Skeletal muscle tissue (tissue), 4 donors: ENCODE measurements around the gene USB1. TPM values are rescaled to one million over a fixed set of nuclear protein-coding genes. Genes with fewer than 3 reads are reported as not detected.
"Not testable (repeated sequence)": the region's sequence is repeated elsewhere in the genome, so short reads cannot be mapped to it uniquely, and the experiment has no call there.

Experiments used
- H3K27ac ChIP-seq: one replicate; pipeline ENCODE4 v1.7.0; 2013; ENCODE audit warnings: mild to moderate bottlenecking, low read depth, low read length, inconsistent platforms
- H3K27me3 ChIP-seq, 3 donors: one replicate each; pipeline ENCODE4 v1.7.0; 2013; ENCODE audit warnings: low read length in 3 of 3; ENCODE audit not compliant: control insufficient read depth in 3 of 3, insufficient read depth in 3 of 3
- H3K36me3 ChIP-seq, 3 donors: one replicate each; pipeline ENCODE4 v1.7.0; 2013; ENCODE audit warnings: low read length in 3 of 3; ENCODE audit not compliant: control insufficient read depth in 3 of 3, insufficient read depth in 3 of 3
- H3K4me1 ChIP-seq, 3 donors: one replicate each; pipeline ENCODE4 v1.7.0; 2013; ENCODE audit warnings: low read length in 3 of 3, mild to moderate bottlenecking in 3 of 3; ENCODE audit not compliant: control insufficient read depth in 3 of 3, insufficient read depth in 3 of 3
- H3K4me3 ChIP-seq, 3 donors: one replicate each; pipeline ENCODE4 v1.7.0; 2013; ENCODE audit warnings: low read length in 3 of 3
- H3K9ac ChIP-seq, 3 donors: one replicate each; pipeline ENCODE4 v1.7.0; 2013; ENCODE audit warnings: low read length in 3 of 3, mild to moderate bottlenecking in 3 of 3, moderate library complexity in 2 of 3, low read depth in 1 of 3
- H3K9me3 ChIP-seq, 3 donors: one replicate each; pipeline ENCODE4 v1.7.0; 2013; ENCODE audit warnings: low read length in 3 of 3; ENCODE audit not compliant: control insufficient read depth in 3 of 3
- total RNA-seq: library from RNA; depleted of rRNA; stranded (reverse); fragments of >200 nt; gene quantifications from one replicate; pipeline ENCODE4 v1.2.3, GENCODE V29; 2014
- donor health status: Osteomylitis.

The USB1 gene
- total RNA-seq, 1 donor from 2014 or later, result 2.1 TPM

DNA sequence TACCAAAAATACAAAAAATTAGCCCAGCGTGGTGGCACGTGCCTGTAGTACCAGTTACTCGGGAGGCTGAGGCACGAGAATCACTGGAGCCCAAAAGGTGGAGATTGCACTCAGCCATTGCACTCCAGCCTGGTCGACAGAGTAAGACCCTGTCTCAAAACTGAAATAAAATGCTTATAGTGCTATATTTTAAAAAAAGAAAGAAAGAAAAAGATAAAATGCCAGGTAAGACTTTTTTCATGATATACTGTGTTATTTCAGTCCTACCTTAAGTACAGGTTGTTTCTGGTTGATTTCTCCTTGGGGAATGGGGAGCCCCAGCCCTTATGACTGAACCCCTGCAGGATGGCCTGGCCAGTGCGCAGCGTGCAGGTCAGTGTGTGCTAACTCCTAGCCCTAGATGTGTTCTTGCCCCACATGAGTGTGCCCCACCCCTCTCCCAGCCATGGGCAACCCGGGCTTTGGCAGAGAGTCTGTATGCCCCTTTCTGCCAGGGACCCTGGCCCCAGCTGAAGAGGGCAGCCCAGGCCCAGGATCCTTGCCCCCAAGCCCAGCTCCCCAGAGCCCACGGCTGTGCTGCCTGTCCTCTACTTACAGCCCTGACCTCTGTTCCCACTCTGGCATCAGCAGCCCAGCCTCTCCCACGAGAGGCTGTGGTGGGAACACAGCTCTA is 31.6 kb upstream of the USB1 start:
- Histone ChIP-seq H3K36me3 (no peaks in the 10 kb centered on the region), H3K27ac (no peak overlapping the region)

DNA sequence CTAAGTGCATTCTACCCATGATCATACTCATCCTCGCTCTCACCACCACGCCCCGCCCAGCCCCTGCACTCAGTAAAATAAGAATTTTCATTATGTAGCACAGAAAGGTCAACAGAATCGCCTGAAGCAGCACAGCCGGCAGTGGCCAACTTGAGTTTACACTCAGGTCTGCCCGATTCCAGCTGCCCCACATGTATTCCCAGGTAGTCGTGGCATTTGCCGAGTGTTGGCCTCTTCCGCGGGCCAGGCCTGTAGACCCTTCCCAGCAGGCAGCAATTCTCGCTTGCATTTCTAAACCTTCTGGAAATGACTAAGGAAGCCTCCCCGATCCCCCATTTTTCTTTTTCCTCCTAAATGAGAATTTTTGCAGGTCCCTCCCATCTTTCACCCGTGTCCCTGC is 30.9 kb upstream of the USB1 start:
- no peak overlapping the region for H3K27ac ChIP-seq
- peaks cover 0 to 16% (median 0%) of the 10 kb centered on the region in 3 donors for H3K27me3 ChIP-seq
- no peak overlapping the region for H3K9ac ChIP-seq
- no peaks in the 10 kb centered on the region for H3K4me1 ChIP-seq
- no peaks in the 10 kb centered on the region for H3K36me3 ChIP-seq
- no peak overlapping the region for H3K4me3 ChIP-seq
- no peaks in the 10 kb centered on the region for H3K9me3 ChIP-seq

More for the DNA sequence above, 31.6 kb upstream of the USB1 start:
- Histone ChIP-seq H3K4me1 (no peaks in the 10 kb centered on the region), H3K9me3 (no peaks in the 10 kb centered on the region), H3K9ac (no peak overlapping the region), H3K27me3 (peaks cover 0 to 16% (median 0%) of the 10 kb centered on the region in 3 donors), H3K4me3 (no peak overlapping the region)

DNA sequence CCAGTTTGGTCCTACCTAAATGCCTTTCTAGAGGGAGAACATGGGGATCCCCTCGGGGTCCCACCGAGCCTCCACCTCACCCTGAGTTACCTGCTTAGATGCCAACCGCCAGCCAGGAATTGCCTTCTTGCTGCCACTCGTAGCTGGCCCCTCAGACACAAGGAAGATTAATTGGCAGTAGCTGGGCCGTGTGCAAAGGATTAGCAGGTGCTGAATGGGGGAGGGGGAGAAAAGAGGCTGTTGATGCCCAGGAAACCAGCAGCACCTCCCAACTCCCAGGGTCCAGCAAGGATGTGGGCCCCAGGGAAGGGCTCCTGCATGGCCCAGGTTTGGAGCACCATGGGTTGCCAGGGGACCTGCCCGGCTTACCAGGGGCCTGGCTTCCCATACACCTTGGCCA is 30.2 kb upstream of the USB1 start, which contains the start of gene CNGB1:
Gene CNGB1 (minus strand): TSS at position 159 of the 400 bp plus-strand sequence. CDS start 3,842 bp downstream, outside the sequence.
- H3K27me3 ChIP-seq, result peaks cover 0 to 16% (median under 1%) of the 10 kb centered on the region in 3 donors
- no peak within 1 kb of the TSS for H3K27ac ChIP-seq
- H3K36me3 ChIP-seq, result no peaks in the 10 kb centered on the region
- H3K4me3 ChIP-seq, result no peak within 1 kb of the TSS
- no peaks in the 10 kb centered on the region for H3K9me3 ChIP-seq
- H3K9ac ChIP-seq, result no peak within 1 kb of the TSS
- no peaks in the 10 kb centered on the region for H3K4me1 ChIP-seq

DNA sequence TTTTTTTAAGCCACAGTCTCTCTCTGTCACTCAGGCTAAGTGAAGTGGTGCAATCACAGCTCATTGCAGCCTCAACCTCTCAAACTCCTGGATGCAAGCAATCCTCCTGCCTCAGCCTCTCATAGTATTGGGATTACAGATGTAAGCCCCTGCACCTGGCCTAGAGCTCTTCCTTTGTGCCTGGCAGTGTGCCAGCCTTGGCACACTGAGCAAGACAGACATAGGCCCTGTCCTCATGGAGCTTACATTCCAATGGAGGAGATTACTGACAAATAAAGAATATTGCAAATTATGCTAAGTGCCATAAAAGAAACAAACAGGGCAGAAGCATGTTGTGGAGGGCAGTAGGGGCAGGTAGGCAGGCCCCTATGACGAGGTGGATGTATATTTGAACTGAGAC is 29.4 kb upstream of the USB1 start:
- H3K4me3 ChIP-seq, result no peak overlapping the region

DNA sequence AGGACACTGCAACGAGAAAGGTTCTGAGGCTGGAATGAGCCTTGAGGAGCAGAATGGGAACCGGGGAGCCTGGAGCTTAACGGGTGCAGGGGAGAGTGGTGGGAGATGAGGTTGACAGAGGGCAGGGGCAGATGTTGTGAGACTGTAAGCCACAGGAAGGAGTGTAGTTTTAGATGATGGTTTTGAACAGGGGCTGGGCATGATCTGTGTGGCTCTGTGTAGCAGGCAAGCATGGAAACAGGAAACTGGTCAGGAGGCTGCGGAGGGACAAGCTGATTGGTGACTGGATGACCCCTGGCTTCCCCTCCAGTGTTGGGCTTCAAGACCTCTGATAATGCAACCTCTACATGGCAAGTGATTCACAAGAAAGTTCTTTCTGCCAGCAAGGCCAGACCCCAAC is 28.9 kb upstream of the USB1 start:
- no peaks in the 10 kb centered on the region for H3K36me3 ChIP-seq
- no peak overlapping the region for H3K9ac ChIP-seq
- H3K9me3 ChIP-seq, result no peaks in the 10 kb centered on the region
- no peaks in the 10 kb centered on the region for H3K4me1 ChIP-seq
- peaks cover 0 to 16% (median 3%) of the 10 kb centered on the region in 3 donors for H3K27me3 ChIP-seq
- H3K27ac ChIP-seq, result no peak overlapping the region
- H3K4me3 ChIP-seq, result no peak overlapping the region

More for the DNA sequence above, 29.4 kb upstream of the USB1 start:
- no peaks in the 10 kb centered on the region for H3K36me3 ChIP-seq
- peaks cover 0 to 16% (median 3%) of the 10 kb centered on the region in 3 donors for H3K27me3 ChIP-seq
- H3K9ac ChIP-seq, result no peak overlapping the region
- no peaks in the 10 kb centered on the region for H3K9me3 ChIP-seq
- H3K4me1 ChIP-seq, result no peaks in the 10 kb centered on the region
- H3K27ac ChIP-seq, result no peak overlapping the region

DNA sequence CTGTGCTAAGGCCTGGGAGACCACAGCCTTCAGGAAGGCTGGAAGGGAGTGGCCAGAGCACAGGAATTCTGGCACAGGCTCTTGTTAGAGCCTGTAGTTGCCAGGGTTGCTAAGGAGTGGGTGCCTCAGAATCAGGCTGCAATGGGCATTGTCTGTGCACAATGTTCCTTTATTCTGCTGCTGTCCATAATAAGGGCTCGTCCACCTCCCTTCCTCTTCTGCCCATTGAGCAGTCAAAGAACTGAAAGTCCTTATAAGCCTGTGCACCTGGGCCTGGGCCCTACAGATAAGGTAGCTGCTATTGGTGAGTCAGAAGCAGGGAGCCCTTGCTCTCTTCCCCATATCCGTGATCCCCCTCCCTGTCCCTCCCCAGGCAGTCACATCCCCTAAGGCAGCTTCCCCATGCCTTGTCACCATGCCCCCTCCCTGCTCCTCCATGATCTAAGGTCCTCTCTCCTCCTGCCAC is 24.8 kb upstream of the USB1 start:
- Histone ChIP-seq H3K9me3 (no peaks in the 10 kb centered on the region), H3K9ac (no peak overlapping the region), H3K36me3 (no peaks in the 10 kb centered on the region), H3K4me3 (no peak overlapping the region), H3K4me1 (no peaks in the 10 kb centered on the region), H3K27ac (no peak overlapping the region), H3K27me3 (peaks cover 0 to 10% (median 3%) of the 10 kb centered on the region in 3 donors)

DNA sequence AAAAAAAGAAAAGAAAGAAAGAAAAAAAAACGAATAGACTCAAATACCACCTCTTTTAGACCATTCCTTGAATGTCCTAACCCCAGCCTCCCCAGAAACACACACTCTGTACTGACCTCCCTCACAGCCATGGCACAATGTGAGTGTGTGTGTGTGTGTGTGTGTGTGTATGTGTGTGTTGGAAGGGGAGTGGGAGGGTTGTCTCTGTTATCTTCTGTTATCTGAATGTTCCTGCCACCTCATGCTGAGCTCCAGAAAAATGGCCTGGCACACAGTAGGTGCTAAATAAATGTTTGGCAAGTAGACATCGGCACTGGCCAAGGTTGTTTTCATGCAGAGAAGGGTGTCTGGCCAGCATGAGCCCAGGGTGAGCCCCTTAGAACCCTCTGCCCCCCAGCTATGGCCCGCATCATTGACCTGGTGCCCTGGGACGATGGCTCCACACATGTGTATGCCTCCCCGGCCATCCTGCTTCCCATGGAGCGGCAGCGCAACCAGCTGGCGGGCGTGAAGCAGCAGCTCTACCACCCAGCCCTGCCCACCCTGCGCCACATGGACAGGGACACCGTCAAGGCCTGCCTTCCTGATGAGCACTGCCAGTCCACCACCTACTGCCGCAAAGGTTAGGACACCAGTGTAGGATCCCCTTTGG is 23.7 kb upstream of the USB1 start:
- Histone ChIP-seq H3K9ac (no peak overlapping the region), H3K9me3 (no peaks in the 10 kb centered on the region), H3K36me3 (no peaks in the 10 kb centered on the region), H3K27me3 (peaks cover 3 to 6% (median 3%) of the 10 kb centered on the region in 3 donors), H3K4me1 (no peaks in the 10 kb centered on the region), H3K27ac (no peak overlapping the region), H3K4me3 (no peak overlapping the region)

DNA sequence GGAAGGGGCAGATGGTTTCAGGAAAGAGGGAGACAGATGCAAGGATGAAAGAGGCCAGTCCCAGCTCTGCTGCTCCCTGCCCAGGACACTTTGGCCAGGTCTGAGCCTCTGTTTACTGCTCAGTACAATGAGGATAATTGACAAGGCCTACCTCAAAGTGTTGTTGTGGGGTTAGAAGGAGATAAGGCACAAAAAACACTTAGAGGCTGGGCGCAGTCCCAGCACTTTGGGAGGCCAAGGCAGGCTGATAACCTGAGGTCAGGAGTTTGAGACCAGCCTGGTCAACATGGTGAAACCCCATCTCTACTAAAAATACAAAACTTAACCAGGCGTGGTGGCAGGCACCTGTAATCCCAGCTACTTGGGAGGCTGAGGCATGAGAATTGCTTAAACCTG is 23.1 kb upstream of the USB1 start:
- not testable (repeated sequence) for H3K27ac ChIP-seq, H3K9ac ChIP-seq, H3K36me3 ChIP-seq, H3K4me3 ChIP-seq, H3K9me3 ChIP-seq, H3K27me3 ChIP-seq, H3K4me1 ChIP-seq

DNA sequence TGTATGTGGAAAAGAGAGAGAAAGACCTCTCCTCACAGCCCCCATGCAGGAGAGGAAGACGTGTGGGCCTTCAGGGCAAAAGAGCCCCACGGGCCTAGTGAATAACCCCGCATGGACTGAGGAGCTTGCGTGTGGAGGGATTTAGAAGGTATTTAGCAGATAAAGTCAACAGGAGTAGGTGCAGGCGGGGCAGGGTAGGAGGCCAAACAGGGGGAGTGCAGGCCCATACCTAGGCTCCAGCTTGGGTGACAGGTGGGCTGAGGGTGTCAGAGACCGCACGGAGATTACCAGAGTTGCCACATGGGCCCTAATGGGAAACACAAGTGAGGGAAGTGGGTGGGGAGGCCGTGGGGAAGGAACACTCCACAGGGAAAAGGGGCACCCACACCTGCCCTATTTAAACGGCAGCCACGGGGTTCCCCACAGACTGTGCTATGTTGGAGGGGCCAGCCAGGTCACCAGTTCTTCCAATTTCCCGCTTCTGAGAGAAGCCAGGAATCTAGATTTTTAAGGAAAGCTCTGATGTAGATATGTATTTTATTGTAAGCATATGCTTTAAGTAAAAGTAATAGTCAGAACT is 22.1 kb upstream of the USB1 start:
- Histone ChIP-seq H3K27me3 (peaks cover 3 to 11% (median 7%) of the 10 kb centered on the region in 3 donors), H3K4me3 (no peak overlapping the region)

DNA sequence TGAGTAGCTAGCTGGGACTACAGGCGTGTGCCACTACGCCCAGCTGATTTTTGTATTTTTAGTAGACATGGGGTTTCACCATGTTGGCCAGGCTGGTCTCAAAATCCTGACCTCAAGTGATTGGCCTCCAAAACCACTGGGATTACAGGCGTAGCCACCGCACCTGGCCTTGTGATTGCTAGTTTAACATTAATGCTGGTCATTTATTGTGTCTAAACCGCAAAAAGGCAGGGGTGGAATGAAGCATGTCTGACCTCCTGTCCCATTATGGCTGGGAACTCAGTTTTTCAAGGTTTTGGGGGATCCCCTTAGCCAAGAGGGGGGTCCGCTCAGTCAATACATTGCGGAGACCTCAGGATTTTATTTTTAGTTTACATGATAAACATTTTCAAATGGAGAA is 19.6 kb upstream of the USB1 start:
- Histone ChIP-seq H3K9me3 (no peaks in the 10 kb centered on the region), H3K27me3 (peaks cover 7 to 23% (median 16%) of the 10 kb centered on the region in 3 donors), H3K36me3 (no peaks in the 10 kb centered on the region), H3K9ac (no peak overlapping the region), H3K27ac (no peak overlapping the region), H3K4me1 (peaks cover 6 to 12% (median 10%) of the 10 kb centered on the region in 3 donors), H3K4me3 (no peak overlapping the region)

More for the DNA sequence above, 22.1 kb upstream of the USB1 start:
- H3K4me1 ChIP-seq, result peaks cover 0 to under 1% (median 0%) of the 10 kb centered on the region in 3 donors
- no peaks in the 10 kb centered on the region for H3K9me3 ChIP-seq
- no peak overlapping the region for H3K27ac ChIP-seq
- no peak overlapping the region for H3K9ac ChIP-seq
- H3K36me3 ChIP-seq, result no peaks in the 10 kb centered on the region
